Measurements from ENCODE around the gene CNIH1. TPM values are rescaled to one million over a fixed set of nuclear protein-coding genes. Genes with fewer than 3 reads are reported as not detected.
"Not testable (repeated sequence)": the region's sequence is repeated elsewhere in the genome, so short reads cannot be mapped to it uniquely, and the experiment has no call there.

CNIH1 gene
- total RNA-seq, 1 donor from 2014 or later = 49.2 TPM

GRCh38 chr14:54467280-54467679 is 26.1 kb upstream of the CNIH1 start:
- DNase-seq (ENCODE audit: low read depth in 2 of 2) = no peak

DNA sequence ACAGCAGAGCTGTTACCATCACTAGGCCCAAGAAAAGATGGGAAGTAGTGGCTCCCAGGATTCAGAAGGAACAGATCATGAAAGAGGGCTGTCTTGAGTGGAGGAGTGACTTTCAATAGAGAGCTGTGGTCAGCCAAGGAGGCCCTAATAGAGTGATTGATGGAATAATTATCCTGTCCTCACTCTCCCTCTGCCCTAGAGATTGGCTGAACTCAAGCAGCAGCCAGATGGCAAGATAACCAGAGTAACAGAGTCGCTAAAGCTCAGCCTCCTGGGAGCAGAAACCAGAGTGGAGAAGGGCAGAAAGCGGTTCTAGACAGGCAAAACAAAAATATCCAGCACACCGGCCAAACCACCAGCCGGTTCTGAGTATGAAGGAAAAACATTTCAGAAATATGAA is 24.5 kb upstream of the CNIH1 start:
- no peak for DNase-seq (ENCODE audit: low read depth in 2 of 2)

- DNase-seq (ENCODE audit: low read depth in 2 of 2) = peak; percentile 16 to 65
Measured at GRCh38 chr14:54462048-54462447, 20.9 kb upstream of the CNIH1 start.

DNA sequence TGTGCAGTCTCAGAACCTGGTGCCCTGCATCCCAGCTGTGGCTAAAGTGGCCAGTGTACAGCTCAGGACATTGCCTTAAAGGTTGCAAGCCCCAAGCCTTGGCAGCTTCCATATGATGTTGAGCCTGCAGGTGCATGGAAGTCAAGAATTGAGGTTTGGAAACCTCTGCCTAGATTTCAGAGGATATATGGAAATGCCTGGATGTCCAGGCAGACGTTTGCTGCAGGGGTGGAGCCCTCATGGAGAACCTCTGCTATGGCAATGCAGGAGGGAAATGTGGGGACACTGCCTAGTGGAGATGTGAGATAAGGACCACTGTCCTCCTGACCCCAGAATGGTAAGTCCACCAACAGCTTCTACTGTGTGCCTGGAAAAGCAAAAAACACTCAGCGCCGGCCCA is 17.9 kb upstream of the CNIH1 start:
- no peak for DNase-seq (ENCODE audit: low read depth in 2 of 2)

GRCh38 chr14:54458536-54458935 is 17.4 kb upstream of the CNIH1 start:
- DNase-seq (ENCODE audit: low read depth in 2 of 2) = not testable (repeated sequence)

DNA sequence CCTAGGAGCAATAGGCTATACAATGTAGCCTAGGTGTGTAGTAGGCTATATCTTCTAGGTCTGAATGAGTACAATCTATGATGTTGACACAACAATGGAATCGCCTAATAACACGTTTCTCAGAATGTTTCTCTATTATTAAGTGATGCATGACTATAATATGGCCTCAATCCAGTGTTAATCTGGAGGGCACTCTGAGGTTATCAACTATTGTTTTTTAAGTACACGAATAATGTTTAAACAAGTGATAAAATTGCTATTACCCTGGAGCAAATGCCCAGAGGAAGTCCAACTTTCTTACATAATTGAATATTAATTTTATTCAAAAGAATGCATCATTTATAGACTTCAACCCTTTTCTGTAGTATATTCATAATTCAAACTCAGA is 16.4 kb upstream of the CNIH1 start:
- DNase-seq (ENCODE audit: low read depth in 2 of 2) = no peak

DNA sequence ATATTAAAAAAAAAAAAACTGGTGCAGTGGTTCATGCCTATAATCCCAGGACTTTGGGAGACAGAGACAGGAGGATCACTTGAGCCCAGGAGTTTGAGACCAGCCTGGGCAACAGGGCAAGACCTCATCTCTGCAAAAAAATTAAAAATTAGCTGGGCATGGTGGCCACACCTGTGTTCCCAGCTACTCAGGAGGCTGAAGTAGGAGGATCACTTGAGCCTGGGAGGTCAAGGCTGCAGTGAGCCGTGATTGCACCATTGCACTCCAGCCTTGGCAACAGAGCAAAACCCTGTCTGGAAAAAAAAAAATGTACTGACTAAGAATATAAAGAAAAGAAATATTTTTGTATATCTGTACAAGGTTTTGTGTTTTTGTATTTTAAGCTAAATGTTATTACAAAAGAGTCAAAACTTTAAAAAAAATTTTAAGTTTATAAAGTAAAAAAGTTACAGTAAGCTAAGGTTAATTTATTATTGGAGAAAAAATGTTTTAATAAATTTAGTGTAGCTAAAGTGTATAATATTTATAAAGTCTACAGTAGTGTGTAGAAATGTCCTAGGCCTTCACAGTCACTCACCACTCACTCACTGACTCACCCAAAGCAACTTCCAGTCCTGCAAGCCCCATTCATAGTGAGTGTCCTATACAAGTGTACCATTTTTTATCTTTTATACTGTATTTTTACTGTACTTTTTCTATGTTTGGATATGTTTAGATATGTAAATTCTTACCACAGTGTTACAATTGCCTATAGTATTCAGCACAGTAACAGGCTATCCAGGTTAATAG is 15.8 kb upstream of the CNIH1 start:
- DNase-seq (ENCODE audit: low read depth in 2 of 2) = not testable (repeated sequence)

GRCh38 chr14:54455363-54455762 is 14.2 kb upstream of the CNIH1 start:
- no peak for DNase-seq (ENCODE audit: low read depth in 2 of 2)

GRCh38 chr14:54453990-54454389 is 12.8 kb upstream of the CNIH1 start:
- not testable (repeated sequence) for DNase-seq (ENCODE audit: low read depth in 2 of 2)

DNA sequence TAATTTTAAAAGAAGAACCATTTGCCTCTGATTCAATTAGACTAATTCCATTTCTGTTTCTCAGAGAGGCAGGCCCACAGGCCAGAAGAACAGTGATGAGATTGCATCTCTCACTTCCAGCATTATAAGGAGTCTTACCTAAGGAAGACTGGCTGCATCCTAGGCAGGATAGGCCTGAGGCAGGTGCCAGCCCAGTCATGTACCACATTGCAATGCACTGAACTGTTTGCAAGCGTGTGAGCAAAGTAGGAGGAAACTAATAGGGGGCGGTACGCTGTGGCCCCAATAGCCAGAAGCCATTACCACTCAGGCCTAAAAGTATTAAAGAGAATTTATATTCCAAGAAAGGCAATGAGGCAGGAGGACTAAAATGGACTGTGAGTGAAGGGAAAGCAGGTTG is 12.1 kb upstream of the CNIH1 start:
- no peak for DNase-seq (ENCODE audit: low read depth in 2 of 2)

DNA sequence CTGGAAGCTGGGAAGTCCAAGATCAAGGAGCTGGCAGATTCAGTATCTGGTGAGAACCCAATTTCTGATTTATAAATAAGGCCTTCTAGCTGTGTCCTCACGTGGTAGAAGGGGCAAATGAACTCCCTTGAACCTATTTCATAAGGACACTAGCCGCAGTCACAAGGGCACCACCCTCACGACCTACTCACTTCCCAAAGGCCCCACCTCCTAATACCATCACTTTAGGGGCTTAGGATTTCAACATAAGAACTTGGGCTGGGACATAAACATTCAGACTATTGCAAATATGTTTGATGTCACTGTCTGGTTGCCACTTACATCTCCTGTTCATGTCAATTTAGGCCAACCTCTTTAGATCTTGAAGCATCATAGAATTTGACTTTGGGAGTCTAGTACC is 10.8 kb upstream of the CNIH1 start:
- DNase-seq (ENCODE audit: low read depth in 2 of 2) = no peak

GRCh38 chr14:54451121-54451601 is 10.0 kb upstream of the CNIH1 start:
- DNase-seq (ENCODE audit: low read depth in 2 of 2) = no peak

- DNase-seq (ENCODE audit: low read depth in 2 of 2) = no peak
Measured at GRCh38 chr14:54450535-54450934, 9.4 kb upstream of the CNIH1 start.

GRCh38 chr14:54447231-54447692 is 6.1 kb upstream of the CNIH1 start:
- no peak for DNase-seq (ENCODE audit: low read depth in 2 of 2)

DNA sequence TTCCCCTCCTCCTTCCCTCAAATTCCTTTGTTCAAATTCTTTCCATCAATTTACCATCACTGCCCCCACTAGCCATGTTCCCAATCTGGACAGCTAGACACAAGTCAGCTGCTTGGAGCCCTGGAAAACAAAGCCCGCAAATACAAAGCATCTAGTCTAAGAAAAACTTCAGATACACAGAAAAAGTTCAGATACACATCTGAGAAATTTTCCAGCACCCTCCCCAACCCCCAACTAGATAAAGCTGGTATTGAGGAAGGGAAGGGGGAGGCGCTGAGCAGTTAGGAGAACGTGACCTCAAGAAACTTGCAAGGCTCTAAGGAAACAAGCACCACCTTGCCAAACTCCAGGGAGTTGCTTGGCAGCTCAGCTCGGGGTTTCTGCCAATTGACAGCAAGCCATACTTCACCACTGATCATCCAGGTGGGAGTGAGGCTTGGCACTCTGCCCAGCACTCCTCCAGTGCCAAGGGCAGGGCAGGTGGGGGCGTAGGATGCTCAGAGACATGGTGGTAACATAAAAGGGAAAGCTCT is 5.1 kb upstream of the CNIH1 start:
- no peak for DNase-seq (ENCODE audit: low read depth in 2 of 2)

GRCh38 chr14:54444681-54445080 is 3.5 kb upstream of the CNIH1 start:
- no peak for DNase-seq (ENCODE audit: low read depth in 2 of 2)

GRCh38 chr14:54443981-54444380 is 2.8 kb upstream of the CNIH1 start:
- DNase-seq (ENCODE audit: low read depth in 2 of 2) = no peak

- DNase-seq (ENCODE audit: low read depth in 2 of 2) = not testable (repeated sequence)
Measured at GRCh38 chr14:54442961-54443360, 1.8 kb upstream of the CNIH1 start.

DNA sequence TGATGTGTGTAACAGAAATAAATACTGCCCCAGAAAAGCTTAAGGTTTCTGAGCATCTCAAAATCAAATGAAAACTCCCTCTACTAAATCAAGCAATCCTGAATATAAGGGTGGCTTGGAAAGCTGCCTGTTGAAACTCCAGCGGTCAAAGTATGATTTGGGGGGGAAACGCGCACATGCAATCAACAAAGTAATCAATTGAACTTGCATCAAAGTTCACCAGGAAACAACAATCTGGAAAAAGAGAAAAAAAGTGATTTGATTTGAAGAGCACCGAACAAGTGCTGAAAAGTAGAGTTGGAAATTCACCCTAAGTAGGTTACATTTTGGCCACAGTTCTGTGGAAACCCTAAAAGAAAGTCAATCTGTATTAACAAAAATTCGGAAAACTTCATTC is 700 bp downstream of the CNIH1 start:
- no peak for DNase-seq (ENCODE audit: low read depth in 2 of 2)

DNA sequence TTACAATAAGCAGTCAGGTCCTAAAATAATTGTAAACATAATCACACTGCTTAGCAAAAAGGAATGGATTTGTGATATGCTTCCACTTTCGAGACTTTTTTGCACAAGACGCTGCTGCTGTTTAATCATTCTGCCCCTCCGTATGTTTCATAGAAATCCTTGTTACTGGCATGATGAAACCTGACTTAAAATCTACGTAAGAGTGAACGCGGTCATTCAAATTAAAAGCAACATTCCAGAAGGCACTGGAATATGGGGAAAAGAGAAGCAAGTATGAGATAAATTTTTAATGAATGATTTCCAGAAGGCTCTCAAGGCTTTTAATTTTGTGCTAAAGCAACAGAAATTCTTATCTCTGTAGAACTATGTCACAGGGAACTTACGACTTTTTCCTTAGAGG is 1.1 kb downstream of the CNIH1 start:
- DNase-seq (ENCODE audit: low read depth in 2 of 2) = no peak

DNA sequence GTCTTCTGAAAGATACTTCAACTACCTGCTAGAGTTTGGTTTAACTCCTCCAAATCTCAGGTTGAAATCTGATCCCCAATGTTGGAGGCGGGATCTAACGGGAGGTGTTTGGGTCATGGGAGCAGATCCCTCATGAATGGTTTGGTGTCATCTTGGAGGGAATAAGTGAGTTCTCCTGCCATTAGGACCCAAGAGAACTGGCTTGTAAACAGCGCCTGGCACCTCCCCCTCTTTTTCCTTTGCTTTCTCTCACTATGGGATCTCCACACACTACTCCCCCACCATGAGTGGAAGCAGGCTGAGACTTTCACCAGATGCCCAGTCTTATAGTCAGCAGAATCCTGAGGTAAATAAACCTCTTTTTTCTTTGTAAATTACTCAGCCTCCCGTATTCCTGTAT is 2.5 kb downstream of the CNIH1 start:
- DNase-seq (ENCODE audit: low read depth in 2 of 2) = no peak

- DNase-seq (ENCODE audit: low read depth in 2 of 2) = not testable (repeated sequence)
Measured at GRCh38 chr14:54437954-54438353, 3.2 kb downstream of the CNIH1 start.

DNA sequence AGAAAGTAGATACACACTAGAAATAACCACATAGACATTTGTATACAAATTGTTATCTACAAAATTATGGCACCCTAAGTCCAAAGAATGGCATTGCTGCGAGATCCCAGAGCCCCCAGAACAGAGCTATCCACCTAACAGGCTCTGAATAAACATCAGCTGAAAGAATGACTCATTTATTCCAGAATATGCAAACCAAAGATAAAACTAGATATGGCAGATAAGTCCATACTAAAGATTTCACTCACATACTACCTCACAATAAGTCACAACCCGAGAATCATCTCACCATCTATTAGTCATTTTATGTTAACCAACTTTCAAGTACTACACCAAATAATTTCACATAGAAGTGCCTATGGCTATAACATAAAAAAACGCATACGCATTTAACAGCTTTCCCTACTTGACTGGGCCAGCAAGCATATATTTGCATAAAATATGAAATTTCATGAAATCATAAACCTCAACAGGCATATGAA is 5.6 kb downstream of the CNIH1 start:
- peak; percentile 61 to 86 for DNase-seq (ENCODE audit: low read depth in 2 of 2)

Data from dermis microvascular lymphatic vessel endothelial cell (primary cell).